HG02943 (cell line): ENCODE data around the gene ARFIP1.

Source experiments
- ATAC-seq: cut with Tn5 transposase; IDR thresholded peaks from one replicate; pipeline ENCODE4 v1.9.1; 2021; ENCODE audit warnings: mild to moderate bottlenecking, low read depth, moderate library complexity; ENCODE audit not compliant: unreplicated experiment

The ARFIP1 gene

DNA sequence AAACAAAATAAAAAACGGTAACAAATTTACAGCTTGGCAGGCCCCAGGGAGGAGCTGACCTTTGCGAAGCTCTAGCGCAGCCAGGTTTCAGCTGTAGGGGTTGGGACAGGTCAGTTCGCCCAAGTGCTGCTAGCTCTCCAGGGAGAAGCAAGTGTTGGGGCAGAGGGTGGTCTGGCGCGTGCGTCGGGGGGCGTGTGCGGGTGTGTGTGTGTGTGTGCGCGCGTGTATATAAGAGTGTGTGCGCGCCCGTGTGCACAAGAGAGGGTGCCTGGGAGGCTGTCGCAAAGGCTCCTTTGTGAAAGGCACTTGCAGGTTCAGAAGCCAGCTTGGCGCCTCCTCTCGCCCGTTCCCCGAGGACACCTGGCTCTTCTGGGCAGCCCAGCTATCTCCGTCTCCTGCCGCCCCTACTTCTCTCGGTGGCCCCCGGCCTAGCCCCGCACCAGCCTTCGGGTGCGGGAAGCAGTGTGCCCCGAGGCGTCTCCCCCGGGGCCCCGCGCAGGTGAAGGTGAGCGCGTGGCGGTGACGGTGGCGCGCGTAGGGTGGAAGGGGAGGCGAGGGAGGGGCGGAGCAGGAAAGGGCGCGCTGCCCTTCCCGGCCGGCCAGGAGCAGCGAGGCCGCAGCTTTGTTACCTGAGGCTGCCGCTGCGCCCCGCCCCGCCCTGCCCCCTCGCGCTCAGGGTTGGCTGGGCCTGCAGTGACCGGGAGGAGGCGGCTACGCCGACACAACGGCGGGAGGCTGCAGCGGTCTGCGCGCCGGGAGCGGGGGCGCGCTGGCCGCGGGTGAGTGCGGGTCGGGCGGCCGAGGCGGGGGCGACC, 156.1 kb downstream of the ARFIP1 start, which contains the start of gene FHDC1:
Gene FHDC1 (plus strand): TSS at position 693 of the 815 bp plus-strand sequence. CDS start 6,735 bp downstream, outside the sequence.
- no peak for ATAC-seq

DNA sequence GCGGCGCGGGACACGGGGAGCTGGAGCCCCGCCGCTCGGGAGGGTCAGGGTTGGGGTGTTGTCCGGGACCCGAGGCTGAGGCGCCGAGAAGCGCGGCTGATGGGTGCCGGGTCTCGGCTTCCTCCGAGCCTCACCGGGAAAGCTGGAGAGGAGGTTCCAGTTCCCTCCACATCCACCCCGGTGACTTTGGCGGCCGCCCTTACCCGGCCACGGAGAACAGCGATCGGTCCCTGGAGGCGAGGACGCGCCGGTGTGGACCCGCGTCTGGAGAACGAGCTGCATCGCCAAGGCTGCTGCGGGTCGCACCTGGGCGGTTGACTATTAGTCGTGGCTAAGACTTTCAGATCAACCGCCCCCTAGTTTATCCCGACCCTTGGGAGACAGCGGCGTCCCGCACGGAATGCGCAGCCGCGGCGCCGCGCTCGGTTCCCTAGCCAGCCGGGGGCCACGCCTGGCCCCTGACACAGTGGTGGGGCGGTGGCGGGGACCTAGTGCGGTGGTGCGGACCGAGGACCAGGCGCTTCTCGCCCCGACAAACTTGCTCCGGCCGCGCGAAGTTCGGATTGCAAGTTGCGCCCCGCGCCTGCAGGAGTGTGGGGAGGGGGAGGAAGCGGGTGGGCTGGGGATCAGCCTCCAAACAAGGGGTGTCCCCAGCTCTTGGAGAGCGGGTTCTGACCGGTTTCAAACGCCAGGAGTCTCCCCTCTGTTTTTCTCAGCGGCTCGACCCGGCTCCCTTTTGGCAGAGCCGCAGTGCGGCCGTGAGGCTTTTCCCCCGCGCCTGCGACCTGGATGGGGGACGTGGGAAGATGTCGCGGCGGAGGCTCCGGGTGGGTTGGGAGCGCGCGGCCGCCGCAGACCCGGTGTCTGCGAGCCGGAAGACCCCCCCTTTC, 156.9 kb downstream of the ARFIP1 start:
- ATAC-seq: no peak

DNA sequence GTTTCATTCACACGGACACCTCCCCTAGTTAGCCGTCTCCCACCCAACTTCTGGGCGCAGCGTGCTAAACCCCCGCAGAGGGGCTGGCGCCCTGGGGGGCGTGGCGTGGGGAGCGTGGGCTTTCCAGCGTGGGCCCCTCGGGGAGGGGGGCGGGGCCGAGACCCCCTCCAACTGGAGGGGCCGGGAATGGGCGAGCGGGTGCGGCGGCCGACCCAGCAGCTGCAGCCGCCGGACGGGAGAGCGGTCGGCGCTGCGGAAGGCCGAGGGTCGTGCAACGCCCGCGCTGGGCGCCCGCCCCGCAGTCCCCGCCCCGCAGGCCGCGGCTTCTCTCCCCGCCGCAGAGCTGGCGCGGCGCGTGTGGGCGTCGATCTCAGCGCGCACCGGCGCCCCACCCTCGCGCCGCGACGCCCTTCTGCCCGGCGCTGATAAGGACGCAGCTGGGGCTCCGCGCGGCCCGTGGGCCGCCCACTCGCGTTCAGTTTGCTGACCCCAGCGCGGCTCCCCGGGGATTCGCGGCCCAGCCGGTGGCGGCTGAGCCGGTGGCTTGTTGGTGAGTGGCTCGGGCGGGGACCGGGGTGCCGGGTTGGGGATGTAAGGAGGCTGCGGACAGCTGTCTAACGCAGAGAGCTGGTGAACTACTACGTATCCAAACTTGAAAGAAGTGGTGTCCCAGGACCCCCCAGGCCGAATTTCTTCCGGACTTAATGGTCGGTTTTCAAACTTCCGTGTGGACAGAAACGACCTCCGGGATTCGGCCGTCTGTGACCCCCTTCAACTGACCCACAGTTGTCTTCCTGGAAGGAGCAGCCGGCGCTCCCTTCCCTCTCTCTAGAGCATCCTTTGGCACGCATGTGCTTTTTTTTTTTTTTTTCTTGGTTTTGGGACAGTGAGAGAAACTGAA, 157.8 kb downstream of the ARFIP1 start:
- no peak for ATAC-seq

DNA sequence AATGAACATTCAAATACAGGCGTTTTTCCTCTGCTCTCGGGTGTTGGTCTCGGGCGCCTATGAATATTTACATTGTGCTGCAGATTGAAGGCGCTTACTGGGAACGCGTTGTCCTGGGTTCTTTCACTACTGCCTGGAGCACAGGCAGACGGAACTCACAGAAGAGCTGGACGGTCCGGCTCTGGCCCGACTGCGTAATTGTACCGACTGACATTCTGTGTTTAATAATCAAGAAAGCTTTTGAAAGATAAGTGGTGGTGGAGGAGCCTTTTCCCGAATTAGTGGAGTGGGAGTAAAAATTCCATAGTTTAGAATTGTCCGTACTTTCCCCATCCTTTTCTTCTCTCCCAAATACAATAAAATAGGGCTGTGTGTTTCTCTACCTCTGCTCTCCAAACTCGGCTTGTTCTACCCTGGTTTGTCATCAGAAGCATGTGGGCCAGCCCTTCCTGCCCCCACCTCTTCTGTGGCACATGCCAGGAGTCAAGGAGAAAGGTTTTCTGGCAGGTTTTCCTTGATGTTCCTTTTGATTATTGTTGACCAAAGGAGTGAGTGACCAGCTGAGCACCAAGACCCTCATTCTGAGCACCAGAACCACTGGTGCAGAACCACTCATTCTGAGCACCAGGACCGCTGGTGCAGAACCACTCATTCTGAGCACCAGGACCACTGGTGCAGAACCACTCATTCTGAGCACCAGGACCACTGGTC, 158.6 kb downstream of the ARFIP1 start:
- no peak for ATAC-seq

DNA sequence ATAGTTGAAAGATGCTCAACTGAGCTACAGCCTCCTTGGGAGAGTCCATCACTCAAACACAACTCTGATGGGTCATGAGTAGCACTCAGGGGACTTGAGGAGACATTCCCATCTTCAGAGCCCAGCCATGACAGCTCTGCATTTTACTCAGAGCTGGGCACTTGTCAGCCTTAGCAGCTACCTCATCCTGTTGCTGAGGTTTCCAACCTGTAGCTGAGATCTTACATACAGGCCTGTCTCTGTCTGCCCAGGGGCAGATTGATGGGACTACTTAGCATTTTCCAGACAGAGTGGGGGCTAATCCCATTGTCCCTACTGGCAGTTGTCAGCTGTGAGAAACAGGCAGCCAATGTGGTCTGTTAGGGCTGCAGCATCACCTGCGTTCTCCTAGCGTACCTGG, 159.9 kb downstream of the ARFIP1 start:
- no peak for ATAC-seq

DNA sequence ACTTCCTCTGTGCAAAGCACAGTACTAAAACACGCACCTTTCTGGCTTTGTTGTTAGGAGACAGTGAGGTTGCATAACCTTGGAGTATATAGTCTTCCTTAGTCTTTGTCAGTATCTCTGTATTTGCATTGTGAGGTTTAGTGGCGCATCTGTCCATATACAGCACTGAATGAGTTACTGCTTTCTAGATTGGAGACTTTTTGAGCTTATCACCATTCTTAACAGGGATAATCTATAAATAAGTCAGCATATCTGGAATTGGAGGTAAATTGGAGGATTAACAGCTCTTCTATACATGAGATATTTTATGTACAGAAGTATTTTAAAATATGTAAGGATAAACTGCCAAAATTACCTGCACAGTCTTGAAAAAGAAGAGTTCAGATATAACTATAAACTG, 160.7 kb downstream of the ARFIP1 start:
- ATAC-seq: no peak

DNA sequence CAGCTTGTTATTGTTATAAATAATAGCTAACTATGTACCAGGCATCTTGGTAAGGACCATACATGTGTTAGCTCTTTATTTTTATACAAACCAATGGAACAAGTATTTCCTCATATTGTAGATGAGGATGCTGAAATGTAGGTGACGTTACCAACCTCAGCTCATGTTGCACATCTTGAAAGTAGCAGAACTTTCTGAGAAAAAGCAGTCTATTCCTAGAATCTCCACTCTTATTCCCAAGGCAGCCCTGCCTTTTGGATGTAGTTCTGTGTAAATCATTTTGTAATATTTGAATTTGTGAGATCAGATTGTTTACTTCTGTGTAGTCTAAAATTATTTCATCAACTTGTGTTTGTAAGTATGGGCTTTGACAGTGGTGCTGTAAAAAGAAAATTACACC, 161.7 kb downstream of the ARFIP1 start:
- ATAC-seq: no peak

DNA sequence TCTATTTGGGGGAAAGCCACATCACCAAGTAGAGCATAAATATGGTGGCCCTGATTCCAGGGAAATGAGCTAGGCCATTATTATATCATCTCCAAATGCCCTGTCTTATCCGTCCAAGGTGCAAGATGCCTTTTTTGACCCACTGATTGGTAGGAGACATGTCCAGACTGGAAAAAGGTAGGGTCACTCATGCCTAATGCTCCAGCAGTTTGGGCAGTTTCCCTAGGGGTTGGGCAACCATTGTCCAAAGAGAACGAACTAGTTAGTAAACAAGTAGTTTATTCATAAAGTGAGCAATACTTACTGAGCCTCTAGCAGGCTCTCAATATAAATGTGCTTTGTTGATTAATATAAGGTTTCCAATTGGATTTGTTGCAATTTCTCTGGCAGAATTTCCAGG, 162.6 kb downstream of the ARFIP1 start:
- ATAC-seq: no peak

DNA sequence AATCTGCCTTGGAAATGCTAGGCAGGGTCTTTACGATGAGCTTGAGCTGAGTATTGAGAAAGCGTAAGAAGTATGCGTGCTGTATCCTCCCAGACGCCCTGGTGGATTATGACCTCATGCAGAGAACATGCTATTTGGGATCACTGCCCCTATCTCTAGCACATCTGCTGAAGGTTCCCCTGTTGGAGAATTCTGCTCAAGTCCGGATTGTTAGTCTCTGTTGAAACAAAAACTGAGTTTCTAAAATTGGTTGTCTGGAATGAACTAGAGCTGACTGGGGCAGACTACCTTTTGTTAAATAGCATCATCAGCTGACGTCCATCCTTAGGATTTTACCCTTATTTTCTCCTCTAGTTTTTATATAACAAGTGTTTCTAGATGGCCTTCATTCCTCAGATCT, 163.9 kb downstream of the ARFIP1 start:
- no peak for ATAC-seq

DNA sequence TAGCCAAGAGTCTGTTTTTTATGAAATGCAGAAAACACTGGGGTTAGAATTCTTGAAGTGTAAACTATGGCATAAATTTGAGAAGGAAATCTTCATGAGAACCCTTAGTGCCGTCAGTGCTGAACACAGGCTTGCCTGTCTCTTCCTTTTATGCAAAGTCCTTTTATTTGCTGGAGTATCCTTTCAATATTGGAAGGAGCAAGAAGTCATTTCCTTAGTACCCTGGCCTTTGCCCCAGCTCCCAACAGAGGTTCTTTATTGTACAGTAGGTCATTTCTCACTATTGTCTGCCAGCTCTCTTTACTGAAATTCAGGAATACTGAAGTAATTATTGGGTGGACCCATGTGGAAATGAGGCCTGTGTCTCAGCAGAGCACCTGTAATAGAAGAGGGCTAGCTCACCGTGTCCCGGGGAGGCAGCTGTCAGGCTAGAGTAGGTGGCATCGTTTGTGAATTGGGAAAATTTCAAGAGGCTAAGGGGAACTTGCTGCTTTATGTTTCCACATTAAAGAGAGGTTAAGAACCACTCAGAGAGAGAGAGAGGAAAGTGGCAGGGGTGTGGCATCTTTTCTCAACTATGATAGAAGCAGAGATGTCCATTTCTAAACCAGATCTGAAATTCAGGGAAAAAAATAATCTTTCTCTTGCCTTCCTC, 165.0 kb downstream of the ARFIP1 start:
- ATAC-seq: no peak

DNA sequence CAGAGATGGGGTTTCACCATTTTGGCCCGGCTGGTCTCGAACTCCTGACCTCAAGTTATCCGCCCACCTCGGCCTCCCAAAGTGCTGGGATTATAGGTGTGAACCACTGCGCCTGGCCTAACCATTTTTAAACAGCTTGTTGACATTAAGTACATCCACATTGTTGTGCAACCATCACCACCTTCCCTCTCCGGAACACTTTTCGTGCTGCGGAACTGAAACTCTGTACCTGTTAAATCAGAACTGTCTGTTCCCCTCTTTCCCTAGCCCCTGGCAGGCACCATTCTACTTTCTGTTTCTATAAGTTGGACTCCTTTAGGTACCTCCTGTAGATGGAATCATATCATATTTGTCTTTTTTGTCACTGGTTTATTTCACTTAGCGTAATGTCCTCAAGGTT, 165.9 kb downstream of the ARFIP1 start:
- ATAC-seq: no peak

DNA sequence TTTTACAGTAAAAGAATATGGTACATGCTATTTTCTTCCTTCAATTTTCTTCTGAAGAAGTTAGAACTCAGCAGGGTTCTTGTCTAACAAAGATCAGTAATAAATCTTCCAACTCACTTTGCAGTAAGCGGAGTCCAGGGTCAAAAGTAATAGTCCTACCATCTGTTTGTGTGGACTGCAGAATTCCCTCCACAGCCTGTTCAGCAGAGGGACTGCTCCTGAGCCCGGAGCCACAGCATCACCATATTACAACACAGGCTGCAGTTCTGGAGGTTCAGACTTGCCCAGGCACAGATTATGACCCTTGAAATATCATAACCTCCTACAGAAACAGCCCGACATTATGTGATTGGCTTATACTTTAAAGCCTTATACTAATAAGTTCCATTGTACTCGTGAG, 166.7 kb downstream of the ARFIP1 start:
- no peak for ATAC-seq

DNA sequence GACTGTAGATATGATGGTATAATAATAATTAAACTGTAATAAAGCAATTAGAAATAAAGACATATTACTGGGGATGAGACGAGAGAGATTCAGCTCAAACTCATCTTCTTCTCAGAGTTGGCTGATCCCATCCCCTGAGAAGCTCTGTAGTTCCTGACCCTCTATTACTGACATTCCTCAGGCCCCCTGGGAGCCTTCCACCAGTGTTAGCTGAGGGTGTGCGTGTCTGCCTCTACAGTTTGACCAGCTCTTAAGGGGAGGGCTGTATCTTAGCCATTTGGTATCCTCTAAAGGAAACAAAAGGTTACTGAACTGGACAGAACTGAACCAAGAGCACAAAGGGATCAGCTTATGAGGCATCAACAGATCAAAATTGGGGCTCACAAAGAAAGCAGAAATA, 167.6 kb downstream of the ARFIP1 start:
- ATAC-seq: no peak

DNA sequence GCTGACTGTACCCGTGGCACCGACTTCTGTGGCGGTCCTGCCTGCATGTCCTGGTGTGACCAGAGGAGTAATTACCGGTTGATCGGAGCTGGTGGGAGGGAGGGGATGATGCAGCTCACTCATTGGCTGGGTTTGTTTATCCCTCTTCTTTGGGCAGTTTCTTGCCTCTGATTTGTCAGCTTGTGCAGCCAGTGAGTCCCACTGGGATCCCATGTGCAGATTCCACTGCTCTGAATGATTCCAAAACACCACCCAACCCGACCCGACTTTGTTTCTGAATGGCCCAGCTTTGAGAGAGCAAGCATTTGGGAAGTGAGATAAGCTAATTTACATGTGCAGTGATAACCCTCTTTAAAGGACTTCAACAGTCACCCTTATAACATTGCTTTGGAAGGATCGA, 170.2 kb downstream of the ARFIP1 start:
- no peak for ATAC-seq

DNA sequence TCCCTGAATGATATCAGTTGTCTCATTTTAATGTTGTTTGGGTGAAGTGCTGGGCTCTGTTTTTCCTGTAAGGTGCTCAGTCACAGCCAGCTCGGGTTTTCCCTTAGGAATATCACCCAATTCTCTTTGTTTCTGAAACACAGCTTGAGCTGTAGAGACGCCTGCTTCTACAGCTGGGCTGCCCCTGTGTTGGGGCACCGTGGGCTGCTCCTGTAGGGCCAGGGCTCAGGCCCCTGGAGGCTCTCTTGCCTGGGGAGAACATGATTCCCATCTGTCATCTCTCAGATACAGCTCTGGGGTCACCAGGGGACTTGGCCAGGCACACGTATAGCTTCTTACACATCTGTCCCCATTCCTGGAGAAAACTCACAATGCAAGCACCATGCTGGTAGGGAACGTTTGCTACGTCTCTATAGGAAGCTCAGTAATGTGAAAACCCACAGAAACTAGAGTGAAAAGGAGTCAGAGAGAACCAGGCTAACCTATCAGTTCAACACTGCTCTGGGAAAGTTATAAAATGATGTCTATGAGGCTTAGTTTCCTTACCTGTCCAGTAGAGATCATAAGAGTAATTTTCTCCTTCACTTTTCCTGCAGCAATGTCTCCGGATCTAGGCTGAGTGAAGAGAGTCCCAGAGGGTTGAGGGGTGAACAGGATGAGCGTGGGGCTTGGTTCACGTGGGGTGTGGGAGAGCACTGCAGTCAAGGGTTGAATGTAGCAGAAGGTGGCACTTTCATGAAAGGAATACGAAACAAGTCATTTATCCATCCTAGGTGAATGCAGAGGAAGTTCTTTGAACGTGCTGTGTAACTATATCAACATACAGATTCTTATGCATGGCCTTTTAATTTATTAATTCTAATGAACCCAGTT, 170.9 kb downstream of the ARFIP1 start:
- ATAC-seq: no peak

DNA sequence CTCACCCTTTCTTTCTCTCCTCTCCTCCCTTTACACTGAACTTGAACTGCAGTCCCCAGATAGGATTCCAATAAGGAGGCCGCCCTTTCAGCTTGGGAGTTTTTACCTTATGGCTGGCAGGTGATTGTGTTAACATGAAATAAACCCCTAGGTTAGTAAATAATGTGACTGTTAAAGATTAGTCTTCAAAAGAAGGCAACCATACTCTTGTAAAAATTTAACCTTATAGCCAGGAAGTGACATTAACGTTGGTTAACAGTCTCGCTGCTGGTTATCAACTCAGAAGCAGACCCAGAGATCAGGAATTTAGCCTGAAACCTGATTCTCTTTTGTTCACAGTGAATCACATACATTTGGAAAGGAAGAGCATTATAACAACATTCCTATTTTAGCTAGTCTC, 171.6 kb downstream of the ARFIP1 start:
- ATAC-seq: no peak

DNA sequence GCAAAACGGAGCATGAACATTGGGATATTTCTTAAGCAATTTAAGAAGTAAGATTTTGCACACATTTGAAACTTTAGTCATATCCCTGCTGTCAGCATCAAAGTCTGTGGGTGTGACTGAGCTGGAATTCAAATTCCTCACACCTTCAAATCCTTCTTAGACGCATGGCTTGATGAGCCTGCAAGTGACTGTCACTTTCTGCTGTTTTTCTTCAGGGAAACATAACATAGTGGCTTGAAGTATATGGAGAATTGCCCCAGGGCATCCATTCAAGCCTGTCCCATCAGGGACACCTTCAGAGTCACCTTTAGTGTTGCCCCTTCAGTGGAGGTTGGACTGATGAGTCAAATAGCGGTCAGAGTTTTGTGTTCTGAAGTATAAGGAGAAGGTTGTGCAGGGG, 173.8 kb downstream of the ARFIP1 start:
- no peak for ATAC-seq

DNA sequence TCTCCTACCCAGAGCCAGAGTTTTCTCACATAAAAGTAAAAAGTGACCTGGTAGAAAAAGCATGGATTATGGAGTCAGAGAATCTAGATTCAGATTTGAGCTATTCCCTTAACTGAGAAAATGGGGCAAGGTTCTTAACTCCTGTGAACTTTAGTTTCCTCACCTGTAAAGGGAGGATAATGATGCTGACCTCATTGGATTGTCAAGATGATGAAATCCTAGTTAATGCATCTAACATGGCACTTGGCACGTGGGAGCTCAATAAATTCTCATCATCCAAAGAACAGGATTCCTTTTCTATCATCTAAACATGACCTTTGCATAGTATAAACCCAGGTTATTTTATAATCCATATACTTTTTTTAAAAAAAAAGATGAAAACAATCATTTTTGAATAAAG, 175.0 kb downstream of the ARFIP1 start:
- ATAC-seq: no peak

DNA sequence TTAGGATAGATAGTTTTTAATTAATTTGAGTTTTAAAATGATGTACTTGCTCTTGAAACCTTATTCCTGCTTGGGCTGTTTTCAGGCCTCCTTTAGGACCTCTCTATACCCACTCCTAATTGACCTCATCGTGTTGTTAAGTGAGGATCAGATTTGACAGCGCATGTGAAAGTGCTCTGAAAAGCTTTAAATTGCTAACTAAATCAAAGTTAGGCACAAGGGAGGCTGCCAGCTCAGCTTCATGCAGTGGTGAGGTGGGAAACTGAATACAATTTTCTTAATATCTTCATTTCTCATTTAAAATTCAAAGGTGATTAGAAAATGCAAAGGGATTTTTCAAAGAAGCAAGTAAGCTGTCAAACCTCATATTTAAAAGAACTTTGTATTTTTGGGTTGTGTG, 176.4 kb downstream of the ARFIP1 start:
- no peak for ATAC-seq
